ENCODE measurements around the gene SLC25A42.
"Not testable (repeated sequence)": the region's sequence is repeated elsewhere in the genome, so short reads cannot be mapped to it uniquely, and the experiment has no call there.

Gene SLC25A42

GRCh38 chr19:19105365-19106055, 41.7 kb downstream of the SLC25A42 start:
- DNase-seq (ENCODE audit: low read depth), result no peak
- no peak for TF ChIP-seq CTCF (IDR thresholded peaks at IDR 0.05; ENCODE audit: control insufficient read depth, extremely low read depth, insufficient read depth)
- no peak overlapping the region for H3K4me3 ChIP-seq (ENCODE audit: low read depth, low read length)

GRCh38 chr19:19106056-19106551, 42.3 kb downstream of the SLC25A42 start:
- no peak overlapping the region for H3K4me3 ChIP-seq (ENCODE audit: low read depth, low read length)
- no peak for DNase-seq (ENCODE audit: low read depth)
- no peak for TF ChIP-seq CTCF (IDR thresholded peaks at IDR 0.05; ENCODE audit: control insufficient read depth, extremely low read depth, insufficient read depth)

- not testable (repeated sequence) for H3K4me3 ChIP-seq (ENCODE audit: low read depth, low read length); DNase-seq (ENCODE audit: low read depth)
Observed at GRCh38 chr19:19106938-19107337, 43.1 kb downstream of the SLC25A42 start.

- no peak for TF ChIP-seq CTCF (IDR thresholded peaks at IDR 0.05; ENCODE audit: control insufficient read depth, extremely low read depth, insufficient read depth)
- H3K4me3 ChIP-seq (ENCODE audit: low read depth, low read length), result no peak overlapping the region
- DNase-seq (ENCODE audit: low read depth), result no peak
Observed at GRCh38 chr19:19107654-19108053, 43.9 kb downstream of the SLC25A42 start.

- no peak for DNase-seq (ENCODE audit: low read depth)
- TF ChIP-seq CTCF (IDR thresholded peaks at IDR 0.05; ENCODE audit: control insufficient read depth, extremely low read depth, insufficient read depth), result no peak
- H3K4me3 ChIP-seq (ENCODE audit: low read depth, low read length), result no peak overlapping the region
Observed at GRCh38 chr19:19109601-19110000, 45.8 kb downstream of the SLC25A42 start.

- DNase-seq (ENCODE audit: low read depth), result no peak
- H3K4me3 ChIP-seq (ENCODE audit: low read depth, low read length), result no peak overlapping the region
- no peak for TF ChIP-seq CTCF (IDR thresholded peaks at IDR 0.05; ENCODE audit: control insufficient read depth, extremely low read depth, insufficient read depth)
Observed at GRCh38 chr19:19110410-19111135, 46.8 kb downstream of the SLC25A42 start.

- DNase-seq (ENCODE audit: low read depth), result no peak
- H3K4me3 ChIP-seq (ENCODE audit: low read depth, low read length), result no peak overlapping the region
- no peak for TF ChIP-seq CTCF (IDR thresholded peaks at IDR 0.05; ENCODE audit: control insufficient read depth, extremely low read depth, insufficient read depth)
Observed at GRCh38 chr19:19111136-19111835, 47.5 kb downstream of the SLC25A42 start.

Measured in LNCaP clone FGC (cell line).